ENCODE data around the gene ADI1.

ADI1 gene

GRCh38 chr2:3460831-3461800, 58.2 kb downstream of the ADI1 start:
- TF ChIP-seq CTCF (IDR thresholded peaks at IDR 0.05): no peak

- no peak for TF ChIP-seq CTCF (IDR thresholded peaks at IDR 0.05)
These were observed 59.2 kb downstream of the ADI1 start for GRCh38 chr2:3460156-3460555.

- no peak for TF ChIP-seq CTCF (IDR thresholded peaks at IDR 0.05)
These were observed 59.9 kb downstream of the ADI1 start for GRCh38 chr2:3459185-3460015.

- no peak for TF ChIP-seq CTCF (IDR thresholded peaks at IDR 0.05)
These were observed 60.7 kb downstream of the ADI1 start for GRCh38 chr2:3458396-3459184.

GRCh38 chr2:3457524-3458395, 61.6 kb downstream of the ADI1 start:
- TF ChIP-seq CTCF (IDR thresholded peaks at IDR 0.05): no peak

GRCh38 chr2:3456125-3456524, 63.2 kb downstream of the ADI1 start:
- TF ChIP-seq CTCF (IDR thresholded peaks at IDR 0.05): no peak

Measured in LNCAP (cell line).